ENCODE measurements around the gene NXNL2. TPM values are rescaled to one million over a fixed set of nuclear protein-coding genes. Genes with fewer than 3 reads are reported as not detected.

The NXNL2 gene
- total RNA-seq, result 0.72 TPM

- peak; percentile 82 for DNase-seq
Measured at GRCh38 chr9:88534456-88535225, at the start of gene NXNL2. Gene NXNL2, plus strand, starts transcription at chr9:88535178. Its CDS starts 257 bp downstream, at chr9:88535435.

DNA sequence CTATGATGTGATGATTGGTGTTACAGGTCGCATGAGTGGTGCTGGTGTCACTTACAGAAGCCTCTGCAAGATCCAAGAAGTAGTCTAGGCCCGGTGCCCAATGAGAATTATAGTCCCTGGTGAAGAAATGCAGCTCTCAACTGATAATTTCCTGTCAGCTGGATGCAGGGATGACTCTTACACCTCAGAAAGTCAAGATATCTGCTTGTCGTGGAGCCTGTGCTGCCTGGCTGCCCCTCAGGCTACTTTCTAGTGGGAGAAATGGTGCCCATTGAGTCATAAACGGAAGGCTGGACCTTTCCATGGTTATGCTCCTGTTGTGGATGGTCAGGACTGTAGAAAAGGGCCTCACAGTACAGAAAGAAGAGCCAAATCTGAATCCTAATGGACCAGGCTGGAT is 46.8 kb upstream of the NXNL2 start:
- no peak for DNase-seq

DNA sequence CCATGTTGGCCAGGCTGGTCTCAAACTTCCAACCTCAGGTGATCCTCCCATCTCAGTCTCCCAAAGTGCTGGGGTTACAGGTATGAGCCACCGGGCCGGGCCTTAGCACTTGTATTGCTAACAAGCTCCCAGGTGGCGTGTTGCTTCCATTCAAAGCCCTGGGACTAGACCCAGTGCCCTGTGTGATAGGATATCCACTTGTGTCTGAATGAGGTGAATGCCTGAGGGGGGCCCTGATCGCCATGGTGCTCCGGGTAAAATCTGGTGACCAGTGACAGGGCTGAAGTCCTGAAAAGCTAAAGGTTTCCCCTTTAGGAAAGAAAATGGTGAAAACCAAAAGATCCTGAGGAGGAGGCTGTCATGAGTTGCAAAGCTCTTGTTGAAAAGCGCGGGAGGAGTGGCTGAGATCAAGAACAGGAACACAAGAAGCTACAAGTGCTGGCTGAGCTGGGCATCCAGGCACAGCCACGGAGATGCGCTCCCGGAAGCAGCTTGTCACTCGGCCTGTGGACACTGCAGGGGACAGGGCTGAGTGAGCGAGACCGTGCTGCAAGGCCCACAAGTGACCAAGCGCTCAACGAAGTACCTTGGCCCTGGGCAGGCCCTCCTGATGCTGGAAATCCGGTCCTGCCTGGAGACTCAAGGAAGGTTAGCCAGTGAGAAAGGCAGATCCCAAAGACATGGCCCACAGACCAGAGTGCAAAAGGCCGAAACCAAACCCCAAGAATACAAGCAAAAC is 39.8 kb upstream of the NXNL2 start:
- no peak for DNase-seq

DNA sequence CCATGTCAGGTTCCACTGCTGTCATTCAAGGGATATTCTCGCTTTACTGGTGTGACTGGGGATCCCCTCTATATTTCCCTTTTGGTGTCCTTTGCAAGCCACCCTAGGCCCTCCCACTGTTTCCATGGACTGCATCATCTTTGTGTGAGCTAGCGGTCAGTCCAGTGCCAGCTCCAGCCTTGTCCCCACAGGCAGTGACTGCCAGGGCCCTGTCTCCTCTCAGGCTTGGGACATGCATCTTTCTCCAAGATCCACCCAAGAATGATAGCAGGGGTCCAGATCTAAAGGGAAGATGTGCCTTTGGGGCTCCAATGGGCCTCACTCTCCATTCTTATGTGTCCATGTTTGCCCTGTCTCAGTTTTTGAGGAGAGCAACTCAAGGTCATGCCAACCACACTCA is 37.8 kb upstream of the NXNL2 start:
- no peak for DNase-seq

GRCh38 chr9:88498880-88499279 is 36.1 kb upstream of the NXNL2 start:
- DNase-seq, result no peak

- no peak for DNase-seq
Measured at GRCh38 chr9:88501086-88501485, 33.9 kb upstream of the NXNL2 start.

- DNase-seq, result no peak
Measured at GRCh38 chr9:88502552-88503034, 32.4 kb upstream of the NXNL2 start.

GRCh38 chr9:88503081-88503844 is 31.7 kb upstream of the NXNL2 start:
- no peak for DNase-seq

GRCh38 chr9:88503845-88504764 is 30.9 kb upstream of the NXNL2 start:
- no peak for DNase-seq

GRCh38 chr9:88508326-88508725 is 26.7 kb upstream of the NXNL2 start:
- no peak for DNase-seq

DNA sequence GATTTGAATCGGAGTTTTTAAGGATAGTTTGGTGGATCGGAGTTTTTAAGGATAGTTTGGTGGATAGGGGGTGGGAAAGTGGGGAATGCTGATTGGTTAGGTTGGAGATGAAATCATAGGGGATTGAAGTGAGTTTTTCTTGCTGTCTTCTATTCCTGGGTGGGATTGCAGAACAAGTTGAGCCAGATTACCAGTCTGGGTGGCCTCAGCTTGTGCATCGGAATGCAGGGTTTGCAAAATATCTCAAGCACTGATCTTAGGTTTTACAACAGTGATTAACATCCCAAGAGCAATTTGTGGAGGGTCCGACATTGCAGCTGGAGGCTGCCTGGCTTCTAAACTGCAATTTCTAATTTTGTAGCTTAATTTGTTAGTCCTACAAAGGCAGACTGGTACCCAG is 23.1 kb upstream of the NXNL2 start:
- DNase-seq, result no peak

GRCh38 chr9:88514247-88514646 is 20.7 kb upstream of the NXNL2 start:
- no peak for DNase-seq

GRCh38 chr9:88521308-88521707 is 13.7 kb upstream of the NXNL2 start:
- no peak for DNase-seq

- no peak for DNase-seq
Measured at GRCh38 chr9:88522360-88522759, 12.6 kb upstream of the NXNL2 start.

DNA sequence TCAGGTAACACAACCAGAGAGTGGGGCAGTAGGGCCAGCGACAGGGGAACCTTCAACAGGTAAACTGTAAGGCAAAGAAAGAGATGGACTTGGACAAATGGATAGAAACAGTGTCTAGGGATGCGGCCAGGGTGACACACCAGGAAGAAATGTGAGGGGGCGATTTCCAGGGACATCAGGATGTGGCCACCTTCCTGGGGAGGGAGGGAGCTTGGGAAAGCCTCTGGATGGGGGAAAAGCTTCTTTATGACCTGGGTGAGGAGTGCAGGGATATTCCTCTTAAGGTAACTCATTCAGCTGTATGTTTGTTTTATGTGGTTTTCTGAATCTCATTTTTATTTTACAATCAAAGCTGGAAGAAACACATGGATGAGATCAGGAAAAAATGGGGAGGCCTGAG is 11.9 kb upstream of the NXNL2 start:
- no peak for DNase-seq

GRCh38 chr9:88524911-88525310 is 10.1 kb upstream of the NXNL2 start:
- no peak for DNase-seq

- DNase-seq, result no peak
Measured at GRCh38 chr9:88527618-88528017, 7.4 kb upstream of the NXNL2 start.

DNA sequence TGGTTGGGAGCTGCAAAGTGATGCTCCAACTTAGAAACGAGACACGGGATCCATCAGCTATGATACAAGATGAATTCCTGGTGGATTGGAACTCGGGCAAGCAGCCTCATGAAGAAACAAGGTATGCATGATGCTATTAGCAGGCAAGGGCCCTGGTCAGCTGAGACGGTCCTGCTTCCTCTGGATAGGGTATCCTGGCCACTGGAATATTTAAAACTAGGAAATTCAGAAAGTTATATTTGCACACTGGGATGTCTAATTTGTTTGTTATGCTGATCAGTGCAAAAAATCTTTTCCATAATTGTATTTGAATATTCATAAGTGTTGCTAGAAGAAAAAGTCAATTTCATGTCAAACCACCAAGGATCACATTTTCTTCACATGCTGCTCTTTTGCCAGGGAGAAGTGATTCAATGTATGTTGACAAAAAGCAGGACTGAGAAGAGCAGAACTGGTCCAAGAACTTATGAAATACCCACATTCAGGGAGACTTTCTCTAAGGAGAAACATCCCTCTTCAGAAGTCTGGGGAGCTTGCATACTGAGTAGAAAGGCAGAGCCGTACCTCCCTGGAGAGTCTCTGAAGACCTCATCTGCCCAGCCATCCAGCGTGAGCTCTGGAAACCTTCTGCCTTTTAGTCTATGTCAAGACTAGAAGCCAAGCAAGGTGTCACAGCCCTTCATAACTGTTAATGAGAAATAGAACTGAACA is 6.7 kb upstream of the NXNL2 start:
- DNase-seq, result peak; percentile 75

GRCh38 chr9:88529496-88529895 is 5.5 kb upstream of the NXNL2 start:
- DNase-seq, result no peak

- no peak for DNase-seq
Measured at GRCh38 chr9:88530051-88530450, 4.9 kb upstream of the NXNL2 start.

All from tongue (tissue), 2 donors.